Measurements from ENCODE around the gene DDIAS. TPM values are rescaled to one million over a fixed set of nuclear protein-coding genes. Genes with fewer than 3 reads are reported as not detected.

Gene DDIAS
- total and polyA plus RNA-seq, 7 donors = 0.21 to 6.6 (median 1.4) TPM

DNA sequence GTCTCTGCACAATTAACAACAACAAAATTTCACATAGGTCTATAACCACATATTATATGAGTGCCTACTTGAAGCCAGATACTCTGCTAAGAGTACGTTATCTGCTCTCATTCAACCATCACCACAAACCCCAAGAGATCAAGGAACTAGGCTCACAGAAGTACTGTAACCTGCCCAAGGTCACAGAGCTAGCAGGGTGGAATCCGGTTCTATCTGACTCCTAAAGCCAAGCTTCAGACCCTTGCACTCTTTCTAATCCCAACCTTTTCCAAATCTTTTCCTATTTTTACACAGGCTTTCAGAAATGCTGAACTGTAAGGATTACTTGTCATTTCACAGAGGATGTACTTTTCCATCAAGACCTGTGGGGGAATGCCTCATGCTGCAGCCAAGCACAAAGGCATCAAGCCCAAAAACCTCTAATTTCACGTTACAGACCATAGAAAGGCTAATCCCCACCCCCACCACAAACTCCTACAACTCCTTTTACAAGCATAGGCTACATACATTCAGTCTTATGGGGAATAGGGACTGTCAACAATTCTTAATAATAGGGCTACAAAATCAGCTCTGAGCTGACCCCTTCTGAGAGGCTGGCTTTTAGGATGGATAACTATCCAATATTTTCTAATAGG is 2.2 kb upstream of the DDIAS start:
- no peak for ATAC-seq
- no peak for DNase-seq
- no peaks in the 10 kb centered on the region for H3K27me3 ChIP-seq (ENCODE audit: insufficient read depth in 3 of 3, low read length in 2 of 3)
- 29 to 46% (median 29%) methylated on average over 3 of the region's 3 CpGs for WGBS, 3 donors
- intact Hi-C loops (cut with DNase I) = no loop called here
- no peaks in the 10 kb centered on the region for H3K9me3 ChIP-seq
- H3K36me3 ChIP-seq (ENCODE audit: insufficient read depth in 1 of 2, low read depth in 1 of 2) = no peaks in the 10 kb centered on the region
- H3K27ac ChIP-seq = peak overlapping the region; percentile 88
- TF ChIP-seq, protein P1, sequence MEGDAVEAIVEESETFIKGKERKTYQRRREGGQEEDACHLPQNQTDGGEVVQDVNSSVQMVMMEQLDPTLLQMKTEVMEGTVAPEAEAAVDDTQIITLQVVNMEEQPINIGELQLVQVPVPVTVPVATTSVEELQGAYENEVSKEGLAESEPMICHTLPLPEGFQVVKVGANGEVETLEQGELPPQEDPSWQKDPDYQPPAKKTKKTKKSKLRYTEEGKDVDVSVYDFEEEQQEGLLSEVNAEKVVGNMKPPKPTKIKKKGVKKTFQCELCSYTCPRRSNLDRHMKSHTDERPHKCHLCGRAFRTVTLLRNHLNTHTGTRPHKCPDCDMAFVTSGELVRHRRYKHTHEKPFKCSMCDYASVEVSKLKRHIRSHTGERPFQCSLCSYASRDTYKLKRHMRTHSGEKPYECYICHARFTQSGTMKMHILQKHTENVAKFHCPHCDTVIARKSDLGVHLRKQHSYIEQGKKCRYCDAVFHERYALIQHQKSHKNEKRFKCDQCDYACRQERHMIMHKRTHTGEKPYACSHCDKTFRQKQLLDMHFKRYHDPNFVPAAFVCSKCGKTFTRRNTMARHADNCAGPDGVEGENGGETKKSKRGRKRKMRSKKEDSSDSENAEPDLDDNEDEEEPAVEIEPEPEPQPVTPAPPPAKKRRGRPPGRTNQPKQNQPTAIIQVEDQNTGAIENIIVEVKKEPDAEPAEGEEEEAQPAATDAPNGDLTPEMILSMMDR (IDR thresholded peaks at IDR 0.05) = no peak
- H3K4me3 ChIP-seq = peak overlapping the region; percentile 84
- H3K4me1 ChIP-seq = peaks cover 17% of the 10 kb centered on the region

DNA sequence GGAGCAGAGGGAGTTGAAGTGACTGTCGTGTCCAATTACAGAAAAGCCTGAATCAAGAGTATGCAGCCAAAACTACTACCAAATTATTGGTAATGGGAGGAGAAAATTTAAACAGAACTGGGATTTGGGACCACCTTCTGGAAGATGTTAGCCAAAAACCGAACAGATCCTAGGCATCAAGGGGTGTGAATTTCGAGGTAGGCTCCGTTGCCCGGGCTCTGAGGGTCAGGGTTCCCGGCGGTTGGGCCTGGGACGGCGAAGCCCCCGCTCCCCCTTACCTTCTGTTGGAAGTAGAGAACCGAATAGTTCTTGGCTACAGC is 1.6 kb upstream of the DDIAS start:
- WGBS, 3 donors = 0 to 1% (median 1%) methylated on average over 11 of the region's 11 CpGs
- no peak for DNase-seq
- no peaks in the 10 kb centered on the region for H3K9me3 ChIP-seq
- intact Hi-C loops (cut with DNase I) = loop anchor here (2.0 to 10.0 kb wide), 6 partner anchors 33 to 385 kb away; partner anchors contain the start of genes RAB30 (in 2 of the 2), ANKRD42 (in 1 of the 2), CCDC90B (in 1 of the 2) and PCF11 (in 1 of the 2)
- H3K27ac ChIP-seq = peak overlapping the region; percentile 88
- peaks cover 13% of the 10 kb centered on the region for H3K4me1 ChIP-seq
- peak overlapping the region; percentile 84 for H3K4me3 ChIP-seq
- no peaks in the 10 kb centered on the region for H3K36me3 ChIP-seq (ENCODE audit: insufficient read depth in 1 of 2, low read depth in 1 of 2)
- no peaks in the 10 kb centered on the region for H3K27me3 ChIP-seq (ENCODE audit: insufficient read depth in 3 of 3, low read length in 2 of 3)
- TF ChIP-seq, protein P1 (IDR thresholded peaks at IDR 0.05) = no peak
- ATAC-seq = no peak

DNA sequence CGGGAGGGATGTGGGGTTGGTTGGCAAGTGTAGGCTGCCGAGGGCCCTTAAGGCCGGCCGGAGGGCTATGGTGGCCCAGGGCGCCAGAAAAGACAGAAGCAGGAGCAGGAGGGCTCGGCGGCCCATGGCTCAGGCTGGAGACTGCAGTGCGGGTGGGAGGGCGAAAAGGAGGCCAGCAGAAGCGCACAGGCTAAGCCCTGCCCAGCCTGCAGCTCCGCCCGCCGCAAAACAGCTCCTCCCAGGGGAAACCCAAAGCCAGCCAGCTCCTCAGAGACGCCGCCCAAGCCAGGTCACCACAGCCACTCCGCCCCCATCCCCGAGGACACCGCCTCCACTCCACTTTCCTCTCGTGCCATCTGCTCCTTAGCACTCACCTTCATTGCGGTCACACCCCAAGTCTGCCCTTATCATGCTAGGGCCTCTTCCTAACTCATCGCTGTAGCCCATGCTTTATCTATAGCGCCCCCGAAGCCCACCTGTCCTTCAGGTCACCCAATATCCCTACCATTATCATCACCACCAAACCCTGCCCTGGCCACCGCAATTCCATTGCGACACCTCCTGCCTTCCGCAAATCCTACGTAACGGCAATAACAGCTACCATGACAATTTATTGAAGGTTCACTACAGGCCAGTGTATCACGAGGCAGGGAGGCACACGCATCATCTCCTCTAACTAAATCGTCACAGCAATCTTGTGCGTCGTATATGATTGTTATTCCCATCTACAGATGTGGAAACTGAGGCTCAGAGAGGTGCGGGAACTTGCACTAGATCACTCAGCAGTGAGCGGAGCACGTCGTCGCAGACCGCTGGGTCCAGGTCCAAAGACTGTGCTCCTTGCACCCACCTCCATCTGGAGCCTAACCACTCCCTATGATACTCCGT is 1.0 kb upstream of the DDIAS start, which contains the start of gene PRCP:
TSS of gene PRCP (minus strand) at position 154 of the 888 bp plus-strand sequence. CDS start at position 126, 28 bp downstream.
- WGBS, 3 donors = 0 to 1% (median 1%) methylated on average over 37 to 40 of the region's 40 CpGs
- Histone ChIP-seq H3K9me3 (no peaks in the 10 kb centered on the region), H3K4me3 (peak within 1 kb of the TSS; percentile 84), H3K4me1 (peaks cover 10% of the 10 kb centered on the region), H3K27me3 (ENCODE audit: insufficient read depth in 3 of 3, low read length in 2 of 3) (no peaks in the 10 kb centered on the region), H3K36me3 (ENCODE audit: insufficient read depth in 1 of 2, low read depth in 1 of 2) (no peaks in the 10 kb centered on the region), H3K27ac (peak within 1 kb of the TSS; percentile 88)
- ATAC-seq = peak; percentile 91 to 93 (median 92)
- TF ChIP-seq, protein P1 (IDR thresholded peaks at IDR 0.05) = no peak
- intact Hi-C loops (cut with DNase I) = loop anchor here (2.0 to 10.0 kb wide), 6 partner anchors 34 to 384 kb away; partner anchors contain the start of genes RAB30 (in 2 of the 2), ANKRD42 (in 1 of the 2), CCDC90B (in 1 of the 2) and PCF11 (in 1 of the 2)
- peak; percentile 92 to 95 for DNase-seq

DNA sequence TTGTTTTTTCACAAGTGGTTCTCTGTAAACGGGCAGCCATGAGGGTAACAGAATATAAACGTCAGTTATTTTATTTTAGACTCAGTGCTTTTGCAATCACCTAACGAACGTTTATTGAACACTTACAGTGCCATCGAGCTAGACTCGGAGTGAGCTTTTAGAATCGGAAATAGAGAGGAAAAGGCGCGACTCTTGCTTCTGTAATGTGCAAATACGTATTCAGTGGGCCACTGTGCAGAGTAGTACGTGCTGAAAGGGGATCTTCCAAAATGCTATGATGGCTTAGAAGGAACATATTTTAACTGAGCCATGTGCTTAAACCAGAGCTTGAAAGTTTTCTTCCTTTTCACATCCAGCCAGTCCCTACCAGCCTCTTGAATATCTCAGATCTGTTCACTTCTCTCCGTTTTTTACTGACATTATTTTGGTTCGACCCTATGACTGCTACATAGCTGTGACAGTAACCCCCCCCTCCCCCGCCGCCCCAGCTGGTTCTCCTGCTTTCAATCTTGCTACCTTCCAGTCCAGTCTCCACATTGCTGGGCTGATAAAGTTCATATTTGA is 468 bp downstream of the DDIAS start:
- no peaks in the 10 kb centered on the region for H3K27me3 ChIP-seq (ENCODE audit: insufficient read depth in 3 of 3, low read length in 2 of 3)
- peak overlapping the region; percentile 88 for H3K27ac ChIP-seq
- H3K36me3 ChIP-seq (ENCODE audit: insufficient read depth in 1 of 2, low read depth in 1 of 2) = no peaks in the 10 kb centered on the region
- TF ChIP-seq, protein P1 (IDR thresholded peaks at IDR 0.05) = no peak
- peak overlapping the region; percentile 84 for H3K4me3 ChIP-seq
- H3K9me3 ChIP-seq = no peaks in the 10 kb centered on the region
- DNase-seq = no peak
- intact Hi-C loops (cut with DNase I) = loop anchor here (2.0 to 10.0 kb wide), 7 partner anchors 35 to 383 kb away; partner anchors contain the start of genes PCF11 (in 2 of the 2), RAB30 (in 2 of the 2), ANKRD42 (in 1 of the 2) and CCDC90B (in 1 of the 2)
- peaks cover 10% of the 10 kb centered on the region for H3K4me1 ChIP-seq
- 2 to 5% (median 2%) methylated on average over 15 of the region's 15 CpGs for WGBS, 3 donors
- ATAC-seq = no peak

Measured in psoas muscle (tissue), 8 donors.